SK-N-SH (cell line): ENCODE results near the gene SUMF1. TPM values are rescaled to one million over a fixed set of nuclear protein-coding genes. Genes with fewer than 3 reads are reported as not detected.

Experiments used
- CTCF ChIA-PET: fragments of 300-600, 350-600 bp; formaldehyde crosslinking; extraction: SDS; loops from one replicate; lab custom pipeline; 2021; lab: Yijun Ruan, JAX
- POLR2A ChIA-PET: fragments of 350-600 bp; sonication (Branson Sonifier 250); formaldehyde crosslinking; extraction: SDS; loops from one replicate; lab custom pipeline; 2020; ENCODE audit warnings: antibody characterized with exemption, inconsistent platforms; lab: Yijun Ruan, JAX
- DNase-seq: peaks from one replicate; pipeline ENCODE4 v3.0.0; 2012
- H2AFZ ChIP-seq: fragments of 200-600 bp; sonication (generic); 2 replicates; pipeline ENCODE4 v1.8.1; 2016; ENCODE audit warnings: antibody characterized with exemption, mild to moderate bottlenecking, low read depth
- H3F3A ChIP-seq: fragments of 200-600 bp; sonication (generic); replicated peaks from 2 replicates; pipeline ENCODE3; 2016; ENCODE audit warnings: antibody characterized with exemption, mild to moderate bottlenecking; ENCODE audit not compliant: insufficient read depth
- H3K27ac ChIP-seq, 2 experiments: fragments of 200-500 bp in 1 of 2; fragments of 200-600 bp in 1 of 2; sonication (Bioruptor generic) in 1 of 2; sonication (generic), shearing (Covaris generic) in 1 of 2; 2 replicates each; pipeline versions ENCODE4 v1.5.1 to v1.6.1; 2014 to 2016; ENCODE audit warnings: low read depth in 2 of 2, inconsistent platforms in 1 of 2, low read length in 1 of 2, mild to moderate bottlenecking in 1 of 2, mixed read lengths in 1 of 2
- H3K27me3 ChIP-seq: fragments of 200-600 bp; sonication (generic), shearing (Covaris generic); 2 replicates; pipeline ENCODE4 v1.6.1; 2016; ENCODE audit warnings: mixed run types; ENCODE audit not compliant: insufficient read depth
- H3K36me3 ChIP-seq, 2 experiments: fragments of 200-500 bp in 1 of 2; fragments of 200-600 bp in 1 of 2; sonication (Bioruptor generic) in 1 of 2; sonication (generic) in 1 of 2; replicated peaks in 1 of 2; 2 replicates each; pipeline versions ENCODE3 to v1.5.1; 2014 to 2016; ENCODE audit warnings: low read length in 1 of 2, mild to moderate bottlenecking in 1 of 2; ENCODE audit not compliant: insufficient read depth in 2 of 2, control insufficient read depth in 1 of 2
- H3K4me1 ChIP-seq, 2 experiments: fragments of 200-500 bp in 1 of 2; fragments of 200-600 bp in 1 of 2; sonication (Bioruptor generic) in 1 of 2; sonication (generic), shearing (Covaris generic) in 1 of 2; 2 replicates each; pipeline versions ENCODE4 v1.5.1 to v1.6.1; 2014 to 2016; ENCODE audit warnings: low read depth in 1 of 2, low read length in 1 of 2, mixed run types in 1 of 2; ENCODE audit not compliant: insufficient read depth in 2 of 2, control insufficient read depth in 1 of 2
- H3K4me2 ChIP-seq: fragments of 200-600 bp; sonication (generic), shearing (Covaris generic); 2 replicates; pipeline ENCODE4 v1.6.1; 2017; ENCODE audit warnings: mixed run types
- H3K4me3 ChIP-seq, 2 experiments: fragments of 200-500 bp in 1 of 2; fragments of 200-600 bp in 1 of 2; sonication (Bioruptor generic) in 1 of 2; sonication (generic), shearing (Covaris generic) in 1 of 2; 2 replicates each; pipeline versions ENCODE4 v1.5.1 to v1.8.1; 2014 to 2016; ENCODE audit warnings: low read depth in 2 of 2, inconsistent platforms in 1 of 2, low read length in 1 of 2, mild to moderate bottlenecking in 1 of 2, mixed read lengths in 1 of 2, moderate library complexity in 1 of 2
- H3K79me2 ChIP-seq: fragments of 200-600 bp; sonication (generic); 2 replicates; pipeline ENCODE4 v1.8.1; 2017; ENCODE audit warnings: mild to moderate bottlenecking; ENCODE audit not compliant: insufficient read depth
- H3K9ac ChIP-seq: fragments of 200-600 bp; sonication (generic); 2 replicates; pipeline ENCODE4 v1.6.1; 2017; ENCODE audit warnings: mixed run types
- H3K9me2 ChIP-seq: fragments of 200-600 bp; sonication (generic); 2 replicates; pipeline ENCODE4 v1.6.1; 2017; ENCODE audit warnings: mixed run types
- H3K9me3 ChIP-seq: fragments of 200-600 bp; sonication (generic); 2 replicates; pipeline ENCODE4 v1.6.1; 2017; ENCODE audit warnings: mixed run types, mild to moderate bottlenecking, moderate library complexity
- H4K20me1 ChIP-seq: fragments of 200-600 bp; sonication (generic); 2 replicates; pipeline ENCODE4 v1.6.1; 2017; ENCODE audit warnings: mild to moderate bottlenecking, mixed run types; ENCODE audit not compliant: insufficient read depth
- ELF1 ChIP-seq: IDR thresholded peaks from 2 replicates; pipeline ENCODE4 v1.4.0; 2012
- EP300 ChIP-seq, 2 experiments: IDR thresholded peaks; 2 replicates each; pipeline versions ENCODE4 v1.4.0 to v1.6.1; 2012; ENCODE audit warnings: borderline replicate concordance in 1 of 2, low read depth in 1 of 2, low read length in 1 of 2
- EZH2phosphoT487 ChIP-seq: fragments of 200-600 bp; sonication (generic); IDR thresholded peaks from 2 replicates; pipeline ENCODE4 v1.6.1; 2017; ENCODE audit warnings: low read depth, mixed run types, mild to moderate bottlenecking, antibody characterized with exemption, moderate library complexity, borderline replicate concordance
- FOXJ3 ChIP-seq: sonication (generic); formaldehyde crosslinking; IDR thresholded peaks from 2 replicates; pipeline ENCODE4 v1.5.1; 2020; ENCODE audit warnings: mild to moderate bottlenecking, missing genetic modification reagents
- FOXM1 ChIP-seq: IDR thresholded peaks from 2 replicates; pipeline ENCODE4 v1.4.0; 2012; ENCODE audit warnings: low read depth, mild to moderate bottlenecking
- GATA2 ChIP-seq: sonication (generic); formaldehyde crosslinking; IDR thresholded peaks from 2 replicates; pipeline ENCODE4 v1.5.0; 2020; ENCODE audit warnings: mild to moderate bottlenecking, missing genetic modification reagents
- NRF1 ChIP-seq: IDR thresholded peaks from 2 replicates; pipeline ENCODE4 v1.6.1; 2012; ENCODE audit warnings: low read depth, mild to moderate bottlenecking, low read length
- POLR2AphosphoS5 ChIP-seq: IDR thresholded peaks from 2 replicates; pipeline ENCODE4 v1.6.1; 2012; ENCODE audit warnings: low read depth, low read length
- RAD21 ChIP-seq: IDR thresholded peaks from 2 replicates; pipeline ENCODE4 v1.6.1; 2012; ENCODE audit warnings: mild to moderate bottlenecking, low read length
- TAF1 ChIP-seq: IDR thresholded peaks from 2 replicates; pipeline ENCODE4 v1.6.1; 2012; ENCODE audit warnings: low read depth, mild to moderate bottlenecking, low read length, moderate library complexity, borderline replicate concordance
- TCF12 ChIP-seq: IDR thresholded peaks from 2 replicates; pipeline ENCODE4 v1.4.0; 2012
- WGBS: methylation state at CpG from one replicate; pipeline ENCODE4 v1.1.6; 2017; ENCODE audit warnings: low lambda C conversion rate; 5-methylcytosine and 5-hydroxymethylcytosine counted together
- polyA plus RNA-seq, 3 experiments: library from polyadenylated mRNA; depleted of rRNA; stranded (reverse); fragments of >200 nt; gene quantifications; 2 replicates each; pipeline ENCODE4 v1.2.3, GENCODE V29; 2012
- TF ChIP-seq, protein P1 (sequence below): fragments of 200-600 bp; sonication (generic); IDR thresholded peaks from 2 replicates; pipeline ENCODE4 v1.6.1; 2017; ENCODE audit warnings: antibody characterized with exemption, mild to moderate bottlenecking, moderate library complexity
- TF ChIP-seq, protein P2 (sequence below): IDR thresholded peaks from 2 replicates; pipeline ENCODE4 v1.4.0; 2012; ENCODE audit warnings: low read depth
- TF ChIP-seq, protein P3 (sequence below): IDR thresholded peaks from 2 replicates; pipeline ENCODE4 v1.4.0; 2012; ENCODE audit warnings: low read depth, borderline replicate concordance

The SUMF1 gene
- polyA plus RNA-seq, 1 of the 3 experiments (the other 2 are of a cell fraction) = 56.9 TPM

DNA sequence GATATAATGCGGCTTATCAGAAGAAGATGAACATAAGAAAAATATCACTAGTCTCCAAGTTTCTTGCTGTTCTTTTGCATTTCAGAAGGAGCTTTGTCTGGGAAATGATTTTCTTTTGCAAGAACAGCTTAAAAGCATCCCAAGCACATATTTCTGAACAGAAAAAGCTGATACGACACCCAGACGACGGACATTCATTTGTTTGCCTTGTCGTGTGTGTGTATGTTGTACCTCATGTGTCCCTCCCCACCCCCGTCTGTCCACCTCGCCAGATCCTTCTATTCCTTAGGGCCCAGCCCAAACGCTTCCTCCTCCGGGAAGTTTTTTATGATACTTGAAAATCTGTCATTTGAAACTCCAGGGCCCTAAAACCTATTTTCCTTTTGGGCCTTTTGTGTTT is 34.9 kb upstream of the SUMF1 start:
- H3F3A ChIP-seq = no peaks in the 10 kb centered on the region
- POLR2A ChIA-PET = interaction anchor here (6.8 kb wide), 1 partner anchor 9 kb away, joined by 49 read pairs; the partner anchor contains the start of gene ITPR1
- TF ChIP-seq NRF1 = no peak
- no peak for TF ChIP-seq FOXJ3 (CRISPR knock-in tag)
- no peak for TF ChIP-seq POLR2AphosphoS5
- no peak for TF ChIP-seq ELF1
- TF ChIP-seq, all 33 proteins: peak for 0
- Histone ChIP-seq H4K20me1 (no peaks in the 10 kb centered on the region), H3K79me2 (no peaks in the 10 kb centered on the region), H3K4me3 (no peak overlapping the region), H3K36me3 (peaks cover 0 to 4% of the 10 kb centered on the region in 2 experiments), H3K4me2 (no peak overlapping the region), H3K9ac (no peak overlapping the region), H3K9me3 (no peaks in the 10 kb centered on the region), H3K27ac (no peak overlapping the region), H3K27me3 (no peaks in the 10 kb centered on the region), H3K4me1 (peaks cover 9 to 36% of the 10 kb centered on the region in 2 experiments; a peak in 2 of 4 replicates), H2AFZ (no peak overlapping the region), H3K9me2 (no peaks in the 10 kb centered on the region)
- CTCF ChIA-PET = interaction anchor here (1.2 kb wide), 1 partner anchor 132 kb away, joined by 3 read pairs; no protein-coding TSS in a partner anchor
- WGBS = 96% methylated on average over 9 of the region's 9 CpGs
- DNase-seq = no peak

DNA sequence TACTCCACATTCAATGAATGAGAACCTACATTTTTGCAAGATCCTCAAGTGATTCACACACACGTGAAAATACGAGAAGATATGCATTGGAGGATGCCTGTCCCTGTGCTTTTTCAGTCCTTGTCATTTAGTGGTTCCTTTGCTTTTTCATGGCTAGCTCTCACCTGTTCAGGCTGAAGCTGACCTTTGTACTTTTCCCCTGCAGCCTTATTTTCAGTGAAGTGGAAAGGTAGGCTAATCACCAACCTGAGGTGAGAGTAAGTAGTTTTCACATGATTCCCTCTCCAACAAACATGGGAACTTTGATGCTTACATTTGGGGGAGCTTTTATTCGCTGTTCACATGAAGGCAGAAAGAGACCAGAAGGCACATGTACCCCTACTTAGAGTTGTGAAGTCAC is 34.4 kb upstream of the SUMF1 start:
- H4K20me1 ChIP-seq = no peaks in the 10 kb centered on the region
- no peak for TF ChIP-seq NRF1
- no peak for TF ChIP-seq RAD21
- no peak for TF ChIP-seq EZH2phosphoT487
- no peak for TF ChIP-seq GATA2 (CRISPR knock-in tag)
- TF ChIP-seq EP300 (IDR thresholded peaks at IDR 0.05; ENCODE audit: borderline replicate concordance in 1 of 2, low read depth in 1 of 2, low read length in 1 of 2) = no peak
- no peak for TF ChIP-seq FOXM1
- TF ChIP-seq TCF12 = no peak
- TF ChIP-seq, protein P1, sequence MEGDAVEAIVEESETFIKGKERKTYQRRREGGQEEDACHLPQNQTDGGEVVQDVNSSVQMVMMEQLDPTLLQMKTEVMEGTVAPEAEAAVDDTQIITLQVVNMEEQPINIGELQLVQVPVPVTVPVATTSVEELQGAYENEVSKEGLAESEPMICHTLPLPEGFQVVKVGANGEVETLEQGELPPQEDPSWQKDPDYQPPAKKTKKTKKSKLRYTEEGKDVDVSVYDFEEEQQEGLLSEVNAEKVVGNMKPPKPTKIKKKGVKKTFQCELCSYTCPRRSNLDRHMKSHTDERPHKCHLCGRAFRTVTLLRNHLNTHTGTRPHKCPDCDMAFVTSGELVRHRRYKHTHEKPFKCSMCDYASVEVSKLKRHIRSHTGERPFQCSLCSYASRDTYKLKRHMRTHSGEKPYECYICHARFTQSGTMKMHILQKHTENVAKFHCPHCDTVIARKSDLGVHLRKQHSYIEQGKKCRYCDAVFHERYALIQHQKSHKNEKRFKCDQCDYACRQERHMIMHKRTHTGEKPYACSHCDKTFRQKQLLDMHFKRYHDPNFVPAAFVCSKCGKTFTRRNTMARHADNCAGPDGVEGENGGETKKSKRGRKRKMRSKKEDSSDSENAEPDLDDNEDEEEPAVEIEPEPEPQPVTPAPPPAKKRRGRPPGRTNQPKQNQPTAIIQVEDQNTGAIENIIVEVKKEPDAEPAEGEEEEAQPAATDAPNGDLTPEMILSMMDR = no peak
- TF ChIP-seq, protein P2, sequence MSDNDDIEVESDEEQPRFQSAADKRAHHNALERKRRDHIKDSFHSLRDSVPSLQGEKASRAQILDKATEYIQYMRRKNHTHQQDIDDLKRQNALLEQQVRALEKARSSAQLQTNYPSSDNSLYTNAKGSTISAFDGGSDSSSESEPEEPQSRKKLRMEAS = no peak
- TF ChIP-seq, protein P3, sequence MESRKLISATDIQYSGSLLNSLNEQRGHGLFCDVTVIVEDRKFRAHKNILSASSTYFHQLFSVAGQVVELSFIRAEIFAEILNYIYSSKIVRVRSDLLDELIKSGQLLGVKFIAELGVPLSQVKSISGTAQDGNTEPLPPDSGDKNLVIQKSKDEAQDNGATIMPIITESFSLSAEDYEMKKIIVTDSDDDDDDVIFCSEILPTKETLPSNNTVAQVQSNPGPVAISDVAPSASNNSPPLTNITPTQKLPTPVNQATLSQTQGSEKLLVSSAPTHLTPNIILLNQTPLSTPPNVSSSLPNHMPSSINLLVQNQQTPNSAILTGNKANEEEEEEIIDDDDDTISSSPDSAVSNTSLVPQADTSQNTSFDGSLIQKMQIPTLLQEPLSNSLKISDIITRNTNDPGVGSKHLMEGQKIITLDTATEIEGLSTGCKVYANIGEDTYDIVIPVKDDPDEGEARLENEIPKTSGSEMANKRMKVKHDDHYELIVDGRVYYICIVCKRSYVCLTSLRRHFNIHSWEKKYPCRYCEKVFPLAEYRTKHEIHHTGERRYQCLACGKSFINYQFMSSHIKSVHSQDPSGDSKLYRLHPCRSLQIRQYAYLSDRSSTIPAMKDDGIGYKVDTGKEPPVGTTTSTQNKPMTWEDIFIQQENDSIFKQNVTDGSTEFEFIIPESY = no peak
- no peak for TF ChIP-seq TAF1
- TF ChIP-seq FOXJ3 (CRISPR knock-in tag) = no peak
- no peak overlapping the region for H2AFZ ChIP-seq
- H3K4me2 ChIP-seq = no peak overlapping the region
- H3K9me2 ChIP-seq = no peaks in the 10 kb centered on the region
- H3K79me2 ChIP-seq = no peaks in the 10 kb centered on the region
- no peaks in the 10 kb centered on the region for H3F3A ChIP-seq
- ChIA-PET CTCF (interaction anchor here (0.7 to 1.2 kb wide), 2 partner anchors 34 to 132 kb away, joined by 3 read pairs; no protein-coding TSS in a partner anchor), POLR2A (interaction anchor here (6.8 kb wide), 1 partner anchor 8 kb away, joined by 49 read pairs; the partner anchor contains the start of gene ITPR1)
- no peaks in the 10 kb centered on the region for H3K9me3 ChIP-seq
- no peak overlapping the region for H3K9ac ChIP-seq
- no peak overlapping the region for H3K4me3 ChIP-seq
- H3K4me1 ChIP-seq = peaks cover 9 to 32% of the 10 kb centered on the region in 2 experiments; a peak in 2 of 4 replicates
- no peaks in the 10 kb centered on the region for H3K27me3 ChIP-seq
- DNase-seq = no peak
- H3K36me3 ChIP-seq = peaks cover 0 to 4% of the 10 kb centered on the region in 2 experiments
- 98% methylated on average over 3 of the region's 3 CpGs for WGBS
- no peak overlapping the region for H3K27ac ChIP-seq
